ENCODE results near the gene SEPHS2.

The SEPHS2 gene

DNA sequence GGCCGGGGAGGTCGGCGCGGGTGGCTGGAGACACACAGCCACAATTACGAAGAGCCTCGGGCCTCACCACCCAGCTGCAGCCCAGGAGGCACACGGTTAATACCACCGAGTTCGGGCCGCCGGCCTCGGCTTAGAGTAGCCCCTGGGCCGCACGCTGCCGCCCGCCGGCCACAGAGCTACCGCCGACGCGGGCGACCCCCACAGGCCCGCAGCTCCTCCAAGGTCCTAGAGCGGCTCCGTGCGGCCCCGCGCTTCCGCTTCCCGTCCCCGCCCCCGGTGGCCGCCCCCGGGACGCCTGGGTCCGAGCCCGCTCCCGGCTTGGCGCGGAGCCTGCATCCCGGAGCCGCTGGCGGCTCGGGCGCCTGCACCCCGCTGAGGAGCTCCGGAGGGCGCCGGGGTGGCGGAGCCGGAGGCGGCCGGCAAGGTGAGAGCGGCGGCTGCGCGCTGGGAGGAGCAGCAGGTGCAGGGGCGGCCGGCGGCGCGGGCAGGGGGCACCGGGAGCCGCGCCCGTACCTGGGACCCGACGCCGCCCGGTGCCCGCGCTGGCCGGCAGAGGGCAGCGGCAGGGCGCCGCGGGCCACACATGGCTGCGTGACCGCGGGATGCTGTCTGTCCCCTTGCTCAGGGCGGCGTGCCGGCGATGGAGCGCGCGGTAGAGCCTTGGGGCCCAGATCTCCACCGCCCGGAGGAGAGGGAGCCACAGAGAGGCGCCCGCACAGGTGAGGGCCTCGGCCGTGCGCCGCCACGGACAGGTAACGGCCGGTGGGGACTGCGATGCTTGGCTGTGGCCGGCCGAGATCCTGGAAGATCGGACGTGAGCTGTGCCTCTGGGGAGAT lies 50.3 kb downstream of the SEPHS2 start, which contains the start of gene ZNF48:
TSS of gene ZNF48 (plus strand) at position 266 of the 837 bp plus-strand sequence. CDS start at position 641, 375 bp downstream.
- H3K4me3 ChIP-seq (ENCODE audit: low read depth, low read length): peak within 1 kb of the TSS; percentile 72
- TF ChIP-seq, protein P1, sequence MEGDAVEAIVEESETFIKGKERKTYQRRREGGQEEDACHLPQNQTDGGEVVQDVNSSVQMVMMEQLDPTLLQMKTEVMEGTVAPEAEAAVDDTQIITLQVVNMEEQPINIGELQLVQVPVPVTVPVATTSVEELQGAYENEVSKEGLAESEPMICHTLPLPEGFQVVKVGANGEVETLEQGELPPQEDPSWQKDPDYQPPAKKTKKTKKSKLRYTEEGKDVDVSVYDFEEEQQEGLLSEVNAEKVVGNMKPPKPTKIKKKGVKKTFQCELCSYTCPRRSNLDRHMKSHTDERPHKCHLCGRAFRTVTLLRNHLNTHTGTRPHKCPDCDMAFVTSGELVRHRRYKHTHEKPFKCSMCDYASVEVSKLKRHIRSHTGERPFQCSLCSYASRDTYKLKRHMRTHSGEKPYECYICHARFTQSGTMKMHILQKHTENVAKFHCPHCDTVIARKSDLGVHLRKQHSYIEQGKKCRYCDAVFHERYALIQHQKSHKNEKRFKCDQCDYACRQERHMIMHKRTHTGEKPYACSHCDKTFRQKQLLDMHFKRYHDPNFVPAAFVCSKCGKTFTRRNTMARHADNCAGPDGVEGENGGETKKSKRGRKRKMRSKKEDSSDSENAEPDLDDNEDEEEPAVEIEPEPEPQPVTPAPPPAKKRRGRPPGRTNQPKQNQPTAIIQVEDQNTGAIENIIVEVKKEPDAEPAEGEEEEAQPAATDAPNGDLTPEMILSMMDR (IDR thresholded peaks at IDR 0.05; ENCODE audit: low read depth, low read length): no peak
- in situ Hi-C loops (cut with HindIII; ENCODE audit: low sequenced_read_pairs): no loop called here
- peak; percentile 91 for DNase-seq (ENCODE audit: low read depth, low spot score)

DNA sequence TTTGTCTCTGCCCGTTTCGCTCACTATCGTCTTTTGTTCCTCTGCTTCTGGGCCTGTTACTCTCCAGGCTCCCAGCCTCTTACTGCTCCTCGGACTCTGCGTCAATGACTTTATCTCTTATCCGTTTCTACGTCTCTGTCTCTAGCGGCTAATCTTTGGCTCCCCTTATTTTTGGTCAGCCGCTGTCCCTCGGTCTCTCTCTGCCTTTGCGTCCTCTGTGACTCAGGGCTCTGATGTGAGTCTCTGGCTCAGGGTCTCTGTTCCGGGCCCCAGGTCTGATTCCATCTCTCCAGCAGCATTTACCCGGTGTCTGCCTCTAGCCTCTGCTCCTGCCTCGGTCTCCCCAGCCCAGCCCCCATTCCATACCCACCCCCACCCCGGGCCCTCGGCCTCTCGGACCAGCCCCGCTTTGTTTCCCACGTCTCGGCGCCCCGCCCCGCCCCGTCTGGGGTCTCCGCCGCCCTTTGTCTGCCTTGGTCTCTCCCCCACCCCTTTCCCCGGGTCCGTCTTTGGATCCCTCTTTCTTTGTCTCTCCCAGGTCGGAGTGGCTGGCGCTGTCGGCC lies 51.0 kb downstream of the SEPHS2 start:
- DNase-seq (ENCODE audit: low read depth, low spot score): peak; percentile 42

More for the DNA sequence above, 51.0 kb downstream of the SEPHS2 start:
- peak overlapping the region; percentile 72 for H3K4me3 ChIP-seq (ENCODE audit: low read depth, low read length)
- in situ Hi-C loops (cut with HindIII; ENCODE audit: low sequenced_read_pairs): no loop called here
- TF ChIP-seq, protein P1 (IDR thresholded peaks at IDR 0.05; ENCODE audit: low read depth, low read length): no peak

Measured in astrocyte of the spinal cord (primary cell).